Upper lobe of left lung (tissue), 6 donors: ENCODE measurements around the gene PRKG1. TPM values are rescaled to one million over a fixed set of nuclear protein-coding genes. Genes with fewer than 3 reads are reported as not detected.

ENCODE experiments used
- ATAC-seq, 2 donors: fragments of 200-7000 bp; cut with Tn5 transposase; one replicate each; pipeline ENCODE4 v1.9.1; 2022; ENCODE audit warnings: mild to moderate bottlenecking in 2 of 2, moderate library complexity in 2 of 2; ENCODE audit not compliant: low FRiP score in 2 of 2
- DNase-seq, 2 donors: peaks; one replicate each; pipeline ENCODE4 v3.0.0-alpha.2; 2019 to 2020
- H3K27ac ChIP-seq, 4 donors: fragments of 200-600 bp; sonication (generic); one replicate each; pipeline ENCODE4 v1.5.1; 2016 to 2019
- H3K27me3 ChIP-seq, 4 donors: fragments of 200-600 bp; sonication (generic); one replicate each; pipeline ENCODE4 v1.5.1; 2017 to 2019
- H3K36me3 ChIP-seq, 4 donors: fragments of 200-600 bp; sonication (generic); one replicate each; pipeline ENCODE4 v1.5.1; 2016 to 2019
- H3K4me1 ChIP-seq, 4 donors: fragments of 200-600 bp; sonication (generic); one replicate each; pipeline ENCODE4 v1.5.1; 2018 to 2019
- H3K4me3 ChIP-seq, 4 donors: fragments of 200-600 bp; sonication (generic); one replicate each; pipeline ENCODE4 v1.5.1; 2017 to 2019; ENCODE audit warnings: mild to moderate bottlenecking in 2 of 4, moderate library complexity in 1 of 4
- H3K9me3 ChIP-seq, 4 donors: fragments of 200-600 bp; sonication (generic); one replicate each; pipeline ENCODE4 v1.5.1; 2018 to 2019
- CTCF ChIP-seq, 6 experiments: fragments of 450-650 bp in 4 of 6; fragments of 200-600 bp in 2 of 6; sonication (generic) in 2 of 6; IDR thresholded peaks; one replicate each; pipeline ENCODE4 v1.5.1; 2016 to 2019; ENCODE audit warnings: antibody characterized with exemption in 6 of 6
- EP300 ChIP-seq, 4 donors: sonication (generic); formaldehyde crosslinking; IDR thresholded peaks; one replicate each; pipeline ENCODE4 v1.5.1; 2017; ENCODE audit warnings: antibody characterized with exemption in 4 of 4, control low read depth in 2 of 4
- POLR2A ChIP-seq, 4 donors: fragments of 450-650 bp; IDR thresholded peaks; one replicate each; pipeline ENCODE4 v1.5.1; 2016 to 2017; ENCODE audit warnings: antibody characterized with exemption in 4 of 4, mild to moderate bottlenecking in 2 of 4
- POLR2AphosphoS5 ChIP-seq, 2 donors: sonication (generic); formaldehyde crosslinking; IDR thresholded peaks; one replicate each; pipeline ENCODE4 v1.5.1; 2017; ENCODE audit warnings: antibody characterized with exemption in 2 of 2
- WGBS, 2 donors: methylation state at CpG; one replicate each; pipeline ENCODE4 v1.1.5; 2017 to 2018; 5-methylcytosine and 5-hydroxymethylcytosine counted together
- total RNA-seq, 6 donors: library from RNA; depleted of rRNA in 4 of 6; stranded (reverse); fragments of >200 nt in 4 of 6; gene quantifications; one replicate each; pipeline versions ENCODE4 v1.1.0 to v1.2.1, GENCODE V29; 2016 to 2021
- donor health status: DM: no; HTN: no; CAD: no; lungs with moderate emphysema.
- donor health status: DM: no; HTN: yes; CAD: no; lungs with severe emphysema.

PRKG1 gene
- total RNA-seq, 6 donors from 2014 or later, result 12.9 to 43.0 (median 25.0) TPM

GRCh38 chr10:51106311-51106945 lies 32.1 kb downstream of the PRKG1 start:
- Histone ChIP-seq H3K27me3 (no peaks in the 10 kb centered on the region), H3K9me3 (no peaks in the 10 kb centered on the region), H3K27ac (no peak overlapping the region), H3K36me3 (no peaks in the 10 kb centered on the region), H3K4me3 (no peak overlapping the region), H3K4me1 (no peaks in the 10 kb centered on the region)
- no peak for TF ChIP-seq EP300 (IDR thresholded peaks at IDR 0.05)
- TF ChIP-seq POLR2AphosphoS5 (IDR thresholded peaks at IDR 0.05), result no peak
- TF ChIP-seq POLR2A (IDR thresholded peaks at IDR 0.05), result no peak
- no peak for TF ChIP-seq CTCF (IDR thresholded peaks at IDR 0.05)
- ATAC-seq, result peak in 1 of 2 donors; percentile 35
- no peak for DNase-seq
- 86 to 88% methylated on average over 5 of the region's 5 CpGs for WGBS, 2 donors

GRCh38 chr10:51108406-51108805 lies 34.1 kb downstream of the PRKG1 start:
- H3K36me3 ChIP-seq, result no peaks in the 10 kb centered on the region
- H3K27ac ChIP-seq, result no peak overlapping the region
- no peaks in the 10 kb centered on the region for H3K9me3 ChIP-seq
- DNase-seq, result no peak
- H3K4me1 ChIP-seq, result peaks cover 0 to 3% (median 0%) of the 10 kb centered on the region in 4 donors
- no peak for TF ChIP-seq EP300 (IDR thresholded peaks at IDR 0.05)
- no peak for TF ChIP-seq CTCF (IDR thresholded peaks at IDR 0.05)
- no peaks in the 10 kb centered on the region for H3K27me3 ChIP-seq
- ATAC-seq, result no peak
- WGBS, 2 donors, result 78 to 96% methylated on average over 1 of the region's 1 CpG
- no peak overlapping the region for H3K4me3 ChIP-seq

GRCh38 chr10:51109801-51110533 lies 35.7 kb downstream of the PRKG1 start:
- Histone ChIP-seq H3K27me3 (no peaks in the 10 kb centered on the region), H3K27ac (no peak overlapping the region), H3K9me3 (no peaks in the 10 kb centered on the region), H3K4me1 (peaks cover 0 to 3% (median 0%) of the 10 kb centered on the region in 4 donors), H3K4me3 (no peak overlapping the region), H3K36me3 (no peaks in the 10 kb centered on the region)
- ATAC-seq (no peak), DNase-seq (no peak)
- WGBS, 2 donors, result 72 to 75% methylated on average over 4 of the region's 4 CpGs
- TF ChIP-seq POLR2A (IDR thresholded peaks at IDR 0.05) (no peak), CTCF (IDR thresholded peaks at IDR 0.05) (no peak), EP300 (IDR thresholded peaks at IDR 0.05) (no peak), POLR2AphosphoS5 (IDR thresholded peaks at IDR 0.05) (no peak)

- TF ChIP-seq POLR2A (IDR thresholded peaks at IDR 0.05), result no peak
- no peak for TF ChIP-seq EP300 (IDR thresholded peaks at IDR 0.05)
- TF ChIP-seq CTCF (IDR thresholded peaks at IDR 0.05), result no peak
- TF ChIP-seq POLR2AphosphoS5 (IDR thresholded peaks at IDR 0.05), result no peak
- H3K27me3 ChIP-seq, result no peaks in the 10 kb centered on the region
- H3K4me3 ChIP-seq, result no peak overlapping the region
- H3K4me1 ChIP-seq, result peaks cover 0 to 3% (median 0%) of the 10 kb centered on the region in 4 donors
- H3K36me3 ChIP-seq, result no peaks in the 10 kb centered on the region
- no peaks in the 10 kb centered on the region for H3K9me3 ChIP-seq
- ATAC-seq (no peak), DNase-seq (no peak)
- 87% methylated on average over 4 of the region's 4 CpGs for WGBS, 2 donors
- H3K27ac ChIP-seq, result no peak overlapping the region
Measured at GRCh38 chr10:51112013-51112412, 37.7 kb downstream of the PRKG1 start.
